H9 (cell line): ENCODE results near the gene MTCH1. TPM values are rescaled to one million over a fixed set of nuclear protein-coding genes. Genes with fewer than 3 reads are reported as not detected.

ENCODE experiments used
- DNase-seq: peaks from one replicate; pipeline ENCODE4 v3.0.0-alpha.2; 2017
- H2AFZ ChIP-seq: one replicate; pipeline ENCODE4 v1.6.1; 2013; ENCODE audit warnings: mild to moderate bottlenecking, low read length, control low read depth, moderate library complexity
- H2AK5ac ChIP-seq: 2 replicates; pipeline ENCODE4 v1.6.1; 2013; ENCODE audit warnings: low read length, control low read depth, mixed read lengths; ENCODE audit not compliant: insufficient read length
- H2BK120ac ChIP-seq: one replicate; pipeline ENCODE4 v1.6.1; 2013; ENCODE audit warnings: low read depth, mild to moderate bottlenecking, low read length, control low read depth, inconsistent platforms; ENCODE audit not compliant: poor library complexity, severe bottlenecking
- H2BK12ac ChIP-seq: 2 replicates; pipeline ENCODE4 v1.6.1; 2013; ENCODE audit warnings: low read length, control low read depth, mixed read lengths, low read depth; ENCODE audit not compliant: insufficient read length
- H2BK15ac ChIP-seq: 2 replicates; pipeline ENCODE4 v1.6.1; 2013; ENCODE audit warnings: low read depth, low read length, control low read depth
- H2BK20ac ChIP-seq: one replicate; pipeline ENCODE4 v1.6.1; 2013; ENCODE audit warnings: low read depth, mild to moderate bottlenecking, low read length, control low read depth, inconsistent platforms; ENCODE audit not compliant: poor library complexity, severe bottlenecking
- H2BK5ac ChIP-seq: 2 replicates; pipeline ENCODE4 v1.6.1; 2013; ENCODE audit warnings: low read length, control low read depth, mixed read lengths; ENCODE audit not compliant: insufficient read length
- H3K14ac ChIP-seq: 2 replicates; pipeline ENCODE4 v1.6.1; 2013; ENCODE audit warnings: low read length, control low read depth; ENCODE audit not compliant: insufficient read depth
- H3K18ac ChIP-seq: 2 replicates; pipeline ENCODE4 v1.6.1; 2013; ENCODE audit warnings: low read depth, mild to moderate bottlenecking, mixed read lengths, low read length, control low read depth; ENCODE audit not compliant: insufficient read length
- H3K23ac ChIP-seq: 2 replicates; pipeline ENCODE4 v1.6.1; 2013; ENCODE audit warnings: low read length, control low read depth, mixed read lengths, low read depth; ENCODE audit not compliant: insufficient read length
- H3K23me2 ChIP-seq: 2 replicates; pipeline ENCODE4 v1.6.1; 2013; ENCODE audit warnings: low read depth, mild to moderate bottlenecking, mixed read lengths, low read length, control low read depth; ENCODE audit not compliant: insufficient read length, poor library complexity, severe bottlenecking
- H3K27ac ChIP-seq: 2 replicates; pipeline ENCODE4 v1.5.1; 2013; ENCODE audit warnings: low read length, control low read depth, mixed read lengths, low read depth; ENCODE audit not compliant: insufficient read length
- H3K27me3 ChIP-seq: 2 replicates; pipeline ENCODE4 v1.6.1; 2013; ENCODE audit warnings: low read length, control low read depth, inconsistent platforms; ENCODE audit not compliant: insufficient read depth
- H3K4ac ChIP-seq: 2 replicates; pipeline ENCODE4 v1.6.1; 2013; ENCODE audit warnings: low read depth, mild to moderate bottlenecking, control low read depth, inconsistent platforms, low read length, moderate library complexity
- H3K4me1 ChIP-seq: 2 replicates; pipeline ENCODE4 v1.6.1; 2013; ENCODE audit warnings: low read length, control low read depth, inconsistent platforms; ENCODE audit not compliant: insufficient read depth
- H3K4me2 ChIP-seq: 2 replicates; pipeline ENCODE4 v1.6.1; 2013; ENCODE audit warnings: low read length, control low read depth, mixed read lengths; ENCODE audit not compliant: insufficient read length, insufficient read depth
- H3K56ac ChIP-seq: 2 replicates; pipeline ENCODE4 v1.6.1; 2013; ENCODE audit warnings: low read depth, mild to moderate bottlenecking, mixed read lengths, low read length, control low read depth; ENCODE audit not compliant: insufficient read length
- H3K79me1 ChIP-seq: 2 replicates; pipeline ENCODE4 v1.6.1; 2013; ENCODE audit warnings: low read depth, mild to moderate bottlenecking, moderate library complexity, low read length, control low read depth, inconsistent platforms; ENCODE audit not compliant: insufficient read depth, poor library complexity, severe bottlenecking
- H3K79me2 ChIP-seq: 2 replicates; pipeline ENCODE4 v1.6.1; 2013; ENCODE audit warnings: low read length, control low read depth, inconsistent platforms; ENCODE audit not compliant: insufficient read depth
- H3K9ac ChIP-seq: 2 replicates; pipeline ENCODE4 v1.6.1; 2013; ENCODE audit warnings: low read length, control low read depth, mixed read lengths; ENCODE audit not compliant: insufficient read length; ENCODE audit errors: extremely low read depth
- H3K9me3 ChIP-seq: one replicate; pipeline ENCODE4 v1.6.1; 2013; ENCODE audit warnings: low read depth, low read length, inconsistent platforms; ENCODE audit not compliant: control insufficient read depth
- H3T11ph ChIP-seq: one replicate; pipeline ENCODE4 v1.6.1; 2013; ENCODE audit warnings: mild to moderate bottlenecking, low read length, control low read depth, inconsistent platforms
- H4K20me1 ChIP-seq: one replicate; pipeline ENCODE4 v1.6.1; 2013; ENCODE audit not compliant: control insufficient read depth, insufficient read length, insufficient read depth
- H4K5ac ChIP-seq: 2 replicates; pipeline ENCODE4 v1.6.1; 2013; ENCODE audit warnings: low read depth, mild to moderate bottlenecking, mixed read lengths, low read length, control low read depth; ENCODE audit not compliant: insufficient read length
- H4K8ac ChIP-seq: replicated peaks from 2 replicates; pipeline ENCODE4 v1.6.1; 2013; ENCODE audit warnings: low read length, control low read depth, mixed read lengths, low read depth; ENCODE audit not compliant: insufficient read length
- H4K91ac ChIP-seq: 2 replicates; pipeline ENCODE4 v1.6.1; 2013; ENCODE audit warnings: low read depth, mild to moderate bottlenecking, moderate library complexity, mixed read lengths, low read length, control low read depth; ENCODE audit not compliant: insufficient read length
- H3K27ac Mint-ChIP-seq, 3 experiments: 2 replicates in 2 of 3; 3 replicates in 1 of 3; pipeline ENCODE4 v1.8.0; 2020 to 2021; ENCODE audit warnings: mixed read lengths in 3 of 3, mild to moderate bottlenecking in 1 of 3, moderate library complexity in 1 of 3
- H3K27me3 Mint-ChIP-seq: 2 replicates; pipeline ENCODE4 v1.8.0; 2021; ENCODE audit warnings: low read depth, mild to moderate bottlenecking, moderate library complexity, mixed read lengths
- H3K36me3 Mint-ChIP-seq, 3 experiments: 2 replicates in 2 of 3; 3 replicates in 1 of 3; pipeline ENCODE4 v1.8.0; 2020 to 2021; ENCODE audit warnings: low read depth in 3 of 3, mixed read lengths in 3 of 3; ENCODE audit not compliant: insufficient read depth in 1 of 3
- H3K4me1 Mint-ChIP-seq, 2 experiments: 2 replicates each; pipeline ENCODE4 v1.8.0; 2020; ENCODE audit warnings: mixed read lengths in 2 of 2
- H3K4me3 Mint-ChIP-seq, 2 experiments: 2 replicates in 1 of 2; 3 replicates in 1 of 2; pipeline ENCODE4 v1.8.0; 2020 to 2021; ENCODE audit warnings: mild to moderate bottlenecking in 2 of 2, mixed read lengths in 2 of 2, moderate library complexity in 1 of 2
- H3K9me3 Mint-ChIP-seq, 2 experiments: 2 replicates in 1 of 2; 3 replicates in 1 of 2; pipeline ENCODE4 v1.8.0; 2020; ENCODE audit warnings: mild to moderate bottlenecking in 2 of 2, mixed read lengths in 2 of 2, moderate library complexity in 1 of 2
- CTCF ChIP-seq: fragments of 200-600 bp; sonication (generic); conservative IDR thresholded peaks from 3 replicates; pipeline ENCODE4 v1.8.0; 2021; ENCODE audit warnings: antibody characterized with exemption, mild to moderate bottlenecking
- WGBS: extraction: QIAGEN DNeasy Blood & Tissue Kit; methylation state at CpG from one replicate; pipeline ENCODE4 v1.1.7; 2013; ENCODE audit warnings: missing lambda C conversion rate, low lambda C conversion rate, mixed read lengths; ENCODE audit not compliant: insufficient read length; ENCODE audit errors: extremely low coverage; 5-methylcytosine and 5-hydroxymethylcytosine counted together
- total RNA-seq: library from RNA; stranded (reverse); gene quantifications from 2 replicates; pipeline ENCODE4 v1.2.1, GENCODE V29; 2021

MTCH1 gene
- total RNA-seq, 1 experiment from 2014 or later, result 200 TPM

- peak; percentile 61 for DNase-seq
- H3K4me2 ChIP-seq, result no peak overlapping the region
- H3K14ac ChIP-seq, result no peak overlapping the region
- Mint-ChIP-seq H3K27ac (no peak overlapping the region; a peak in 1 of 7 replicates), H3K4me1 (peaks cover 25 to 28% of the 10 kb centered on the region in 2 experiments), H3K27me3 (no peaks in the 10 kb centered on the region), H3K4me3 (no peak overlapping the region), H3K9me3 (no peaks in the 10 kb centered on the region), H3K36me3 (peaks cover 51 to 76% (median 68%) of the 10 kb centered on the region in 3 experiments; a peak in 6 of 7 replicates)
- no peak overlapping the region for H3K4ac ChIP-seq
- no peak overlapping the region for H3K27ac ChIP-seq
- no peak overlapping the region for H2AK5ac ChIP-seq
- H3K23me2 ChIP-seq, result no peaks in the 10 kb centered on the region
- no CpG with 5 or more reads among the region's 16 CpGs for WGBS
- no peak overlapping the region for H4K8ac ChIP-seq
- H3K79me1 ChIP-seq, result peaks cover 3% of the 10 kb centered on the region
- H4K5ac ChIP-seq, result no peak overlapping the region
- H2BK20ac ChIP-seq, result no peak overlapping the region
- H3K23ac ChIP-seq, result no peak overlapping the region
- H3K4me1 ChIP-seq, result peaks cover 5% of the 10 kb centered on the region; the same call in 1 of the 2 replicates
- no peaks in the 10 kb centered on the region for H4K20me1 ChIP-seq
- no peak overlapping the region for H2BK15ac ChIP-seq
- no peak overlapping the region for H3K56ac ChIP-seq
- H4K91ac ChIP-seq, result no peak overlapping the region
- H3K9ac ChIP-seq, result no peak overlapping the region
- H3K27me3 ChIP-seq, result no peaks in the 10 kb centered on the region
- H2BK12ac ChIP-seq, result no peak overlapping the region
- H2AFZ ChIP-seq, result no peak overlapping the region
- H3K18ac ChIP-seq, result no peak overlapping the region
- peak; percentile 71 for TF ChIP-seq CTCF
- H3K79me2 ChIP-seq, result peaks cover 18% of the 10 kb centered on the region; the same call in 1 of the 2 replicates
- H3T11ph ChIP-seq, result no peak overlapping the region
- H3K9me3 ChIP-seq, result no peaks in the 10 kb centered on the region
- H2BK5ac ChIP-seq, result no peak overlapping the region
- no peak overlapping the region for H2BK120ac ChIP-seq
Measured at GRCh38 chr6:36977470-36977941, 8.5 kb downstream of the MTCH1 start.
